GM18909 (cell line): ENCODE measurements around the gene HLA-B.

Source experiments
- ATAC-seq: cut with Tn5 transposase; IDR thresholded peaks from one replicate; pipeline ENCODE4 v1.9.1; 2021; ENCODE audit warnings: mild to moderate bottlenecking; ENCODE audit not compliant: unreplicated experiment, poor library complexity

HLA-B gene

DNA sequence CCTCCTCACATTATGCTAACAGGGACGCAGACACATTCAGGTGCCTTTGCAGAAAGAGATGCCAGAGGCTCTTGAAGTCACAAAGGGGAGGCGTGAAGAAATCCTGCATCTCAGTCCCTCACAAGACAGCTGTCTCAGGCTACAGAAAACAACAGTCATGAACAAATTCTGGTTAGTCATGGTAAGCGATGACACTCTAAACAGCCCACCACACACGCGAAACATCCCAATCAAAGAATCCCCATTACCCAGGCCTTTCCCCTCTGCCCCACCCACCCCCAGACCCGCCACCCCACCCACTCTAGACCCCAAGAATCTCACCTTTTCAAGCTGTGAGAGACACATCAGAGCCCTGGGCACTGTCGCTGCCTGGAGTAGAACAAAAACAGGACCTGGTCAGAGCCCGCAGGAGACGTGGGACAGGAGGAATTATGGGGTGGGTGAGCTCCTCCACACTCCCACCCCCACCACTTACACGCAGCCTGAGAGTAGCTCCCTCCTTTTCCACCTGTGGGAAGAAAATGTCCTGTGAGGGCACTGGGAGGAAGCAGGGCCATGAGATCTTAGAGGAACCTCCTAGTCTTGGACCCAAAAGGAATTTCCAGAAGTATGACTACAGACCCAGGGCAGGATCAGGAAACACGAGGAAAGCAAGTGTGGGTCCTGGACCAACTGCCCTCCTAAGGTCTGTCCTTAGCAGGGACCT is 2.7 kb downstream of the HLA-B start:
- ATAC-seq, result no peak

DNA sequence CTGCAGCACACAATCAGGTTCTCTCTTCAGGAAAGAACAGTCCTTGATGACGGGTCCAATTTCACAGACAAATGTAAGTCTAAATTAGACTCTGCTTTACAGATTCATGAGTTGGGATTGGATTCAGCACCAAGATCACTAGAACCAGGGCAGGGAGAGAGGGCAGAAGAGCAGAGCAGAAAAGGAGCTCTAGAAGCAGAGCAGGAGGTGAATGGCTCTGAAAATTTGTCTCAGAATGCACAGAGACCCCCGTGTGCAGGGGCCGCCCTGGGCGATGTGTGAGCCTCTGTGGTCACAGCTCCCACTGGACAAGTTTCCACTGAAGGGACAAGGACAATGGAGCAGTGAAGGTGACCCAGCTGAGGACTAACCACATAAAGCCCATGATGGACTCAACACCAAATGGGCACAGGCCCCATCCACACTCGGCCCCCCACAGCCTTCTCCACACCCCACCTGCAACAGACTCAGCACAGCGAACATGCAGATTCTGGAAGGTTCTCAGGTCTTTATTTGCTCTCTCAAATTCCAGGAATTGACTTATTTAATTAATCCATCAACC is 3.5 kb downstream of the HLA-B start:
- ATAC-seq, result no peak

DNA sequence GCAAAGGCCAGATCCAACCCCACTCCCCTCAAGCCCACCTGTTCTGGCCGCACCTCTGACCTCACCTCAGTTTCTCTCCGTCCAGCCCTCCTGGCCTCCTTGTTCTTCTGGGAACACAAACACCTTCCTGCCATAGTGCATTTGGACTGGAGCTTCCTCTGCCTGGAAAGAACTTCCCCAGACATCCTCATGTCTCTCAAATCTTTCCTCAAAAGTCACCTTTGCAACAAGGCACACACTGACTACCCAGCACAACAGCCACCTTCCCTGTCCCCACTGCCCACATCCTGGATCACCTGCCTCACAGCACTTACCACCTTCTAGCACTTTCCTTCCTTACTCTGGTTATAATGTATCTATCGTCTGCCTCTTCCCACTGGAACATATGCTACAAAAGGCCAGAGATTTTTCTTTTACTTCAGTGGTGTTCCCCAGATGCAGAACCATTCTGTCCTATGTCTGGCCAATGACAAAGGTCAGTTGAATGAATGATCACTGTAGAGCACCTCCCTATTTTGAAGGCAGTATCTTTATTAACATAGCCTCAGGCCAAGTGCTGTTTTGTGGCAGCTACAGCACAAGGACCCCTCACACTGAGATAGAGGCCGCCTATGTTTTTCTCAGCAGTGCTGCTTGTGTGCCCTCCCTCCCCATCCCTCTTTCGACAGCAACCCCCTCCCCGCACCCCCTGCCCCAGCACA is 4.1 kb downstream of the HLA-B start:
- ATAC-seq, result no peak

DNA sequence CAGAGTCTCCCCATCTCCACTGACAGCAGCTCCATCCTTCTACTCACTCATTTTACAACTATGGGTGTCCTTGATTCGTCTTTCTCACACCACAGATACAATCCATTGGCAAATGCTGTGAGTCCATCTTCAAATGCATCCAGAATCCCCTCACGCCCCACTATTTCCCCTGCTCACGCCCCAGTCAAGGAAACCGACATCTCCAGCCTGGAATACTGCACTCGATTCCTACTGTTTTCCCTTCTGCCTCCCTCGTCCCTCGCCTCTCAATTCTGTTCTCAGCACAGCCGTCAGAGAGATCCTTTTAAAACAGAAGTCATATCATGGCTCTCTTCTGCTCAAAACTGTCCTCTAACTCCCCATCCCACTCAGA is 4.7 kb downstream of the HLA-B start:
- no peak for ATAC-seq

DNA sequence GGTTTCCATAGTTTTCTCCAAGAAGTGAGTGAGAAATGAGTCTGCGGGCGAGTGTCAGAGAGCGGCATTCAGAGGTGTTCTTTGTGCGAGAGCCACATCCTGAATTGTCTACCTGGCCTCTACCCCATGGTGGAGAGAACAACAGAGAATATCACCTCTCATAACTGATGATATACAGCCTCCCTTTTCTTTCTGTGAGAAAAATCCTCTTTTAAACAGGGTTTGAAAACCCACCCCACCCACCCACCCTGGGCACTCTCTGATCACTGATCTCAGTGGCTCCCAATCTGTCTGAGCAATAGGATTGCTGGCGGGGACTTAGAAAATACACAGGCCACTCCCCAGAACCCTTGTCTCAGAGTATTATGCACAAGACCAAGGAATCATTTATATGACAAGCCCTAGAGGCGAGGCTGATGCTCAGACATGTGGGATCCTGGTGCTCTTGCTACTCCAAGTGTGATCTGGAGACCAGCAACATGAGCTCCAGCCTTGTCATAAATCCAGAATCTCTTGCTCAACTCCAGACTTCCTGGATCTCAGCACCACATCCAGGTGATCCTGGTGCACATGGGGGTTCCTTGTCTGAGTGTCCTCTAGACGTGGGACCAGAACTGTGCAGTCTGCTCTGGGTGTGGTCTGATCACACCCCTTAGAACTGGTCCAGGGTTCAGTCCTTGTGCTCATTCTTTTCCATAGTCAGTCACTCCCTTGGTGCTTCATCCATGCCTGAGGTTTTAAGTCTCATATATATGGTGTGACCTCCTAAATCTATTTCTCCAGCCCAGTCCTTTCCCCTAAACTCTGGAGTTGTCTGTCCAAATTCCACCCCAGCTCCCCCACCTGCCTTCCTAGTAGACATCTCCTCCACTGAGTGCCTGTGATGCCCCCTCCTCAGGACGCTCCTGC is 5.3 kb downstream of the HLA-B start:
- ATAC-seq, result no peak

DNA sequence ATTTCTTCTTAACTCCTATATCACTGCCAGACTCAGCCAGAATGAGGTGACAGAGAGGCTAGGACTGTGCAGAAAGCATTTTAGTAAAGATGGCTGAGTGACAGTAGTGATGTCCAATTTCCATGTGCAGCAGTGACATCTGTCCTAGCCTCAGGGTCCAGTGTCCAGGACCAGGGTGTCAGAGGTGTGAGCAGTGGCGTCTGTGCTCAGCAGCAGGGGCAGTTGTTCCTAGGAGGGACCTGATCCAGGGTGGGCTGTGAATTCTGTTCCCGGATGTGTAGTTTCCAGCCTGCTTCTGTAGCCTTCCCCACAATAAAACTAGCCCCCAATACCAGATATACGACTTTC is 6.0 kb downstream of the HLA-B start:
- ATAC-seq, result no peak

DNA sequence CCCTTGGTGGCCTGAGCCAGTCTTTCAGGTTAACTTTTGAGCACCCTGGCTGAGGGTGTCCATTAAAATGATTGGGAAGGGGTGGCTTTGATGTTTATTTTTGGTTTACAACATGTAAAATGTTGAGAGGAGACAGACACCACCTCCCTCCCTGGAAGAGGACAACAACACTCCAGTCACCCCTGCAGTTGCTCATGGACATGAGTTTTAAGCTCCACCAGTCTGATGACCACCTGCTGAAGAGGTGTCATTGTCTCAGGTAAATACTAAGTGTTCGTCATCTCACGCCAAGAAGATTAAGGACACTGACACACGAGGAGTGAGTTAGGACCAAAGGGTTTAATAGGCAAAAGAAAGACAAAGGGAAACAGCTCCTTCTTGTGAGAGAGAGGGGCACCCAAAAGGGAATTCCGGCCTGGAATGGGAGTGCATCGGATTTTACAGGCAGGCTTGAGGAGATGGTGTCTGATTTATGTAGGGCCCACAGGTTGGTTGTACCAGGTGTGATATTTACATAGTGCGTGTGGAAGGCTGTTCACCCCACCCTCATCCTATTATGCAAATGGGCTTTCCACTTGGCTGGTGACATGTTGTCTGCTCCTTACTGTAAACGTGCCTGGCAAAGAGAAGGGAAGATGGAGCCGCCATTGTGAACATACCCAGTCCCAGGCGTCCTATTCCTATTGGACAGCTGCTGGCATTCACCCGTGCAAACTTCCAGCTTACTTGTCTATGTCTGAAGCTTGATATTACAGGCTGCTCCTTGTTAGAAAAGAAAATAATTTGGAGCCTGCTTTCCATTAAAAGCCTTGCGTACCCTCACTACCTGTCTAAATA is 6.6 kb downstream of the HLA-B start:
- no peak for ATAC-seq

DNA sequence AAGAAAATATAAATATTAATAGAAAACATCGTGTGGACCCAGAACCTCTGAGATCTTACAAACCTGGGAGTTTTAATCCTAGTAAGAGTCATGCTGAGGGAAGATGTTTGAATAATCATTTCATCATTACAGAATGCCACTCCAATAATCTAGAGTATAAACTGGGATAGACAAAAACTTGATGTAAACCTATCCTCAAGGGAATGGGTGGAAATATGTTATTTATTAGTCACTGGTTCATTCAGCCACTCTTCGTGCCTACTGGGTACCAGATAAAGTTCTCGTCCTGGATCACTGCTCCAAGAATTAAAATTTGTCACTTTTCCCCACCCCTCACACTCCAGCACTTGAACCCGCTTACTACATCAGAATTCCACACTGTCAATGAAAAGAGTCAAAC is 7.7 kb downstream of the HLA-B start:
- no peak for ATAC-seq

DNA sequence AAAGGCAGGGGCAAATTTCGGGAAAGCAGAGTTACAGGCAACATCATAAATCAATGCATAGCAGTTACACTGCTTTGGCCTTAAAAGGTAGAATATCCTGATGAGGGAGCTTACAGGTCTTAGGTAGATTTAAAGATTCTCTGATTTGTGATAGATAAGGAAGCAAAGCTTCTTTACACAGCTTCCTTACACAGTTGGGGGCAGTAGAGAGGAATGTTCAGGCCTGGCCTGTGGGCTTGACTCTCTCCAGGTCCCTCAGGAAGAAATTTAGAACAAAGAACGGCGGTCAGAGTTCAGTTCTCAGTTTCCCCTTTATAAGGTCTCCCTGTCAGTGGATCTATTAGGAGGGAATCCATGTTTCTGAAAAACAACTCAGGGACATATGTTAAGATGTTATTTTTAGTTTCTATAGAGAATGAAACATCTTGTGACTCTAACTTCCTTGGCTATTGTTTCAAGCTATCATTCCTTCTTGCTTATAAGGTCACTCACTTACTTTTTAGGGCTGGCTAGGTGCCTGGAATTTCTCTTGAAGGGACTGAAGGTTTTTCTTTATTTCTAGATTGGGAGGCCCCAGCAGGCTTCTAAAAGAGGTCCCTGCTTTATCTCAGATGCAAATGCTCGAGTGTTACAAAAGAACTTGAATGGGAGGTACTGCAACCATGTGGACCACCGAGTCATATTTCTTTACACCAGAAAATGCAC is 11.8 kb downstream of the HLA-B start:
- ATAC-seq, result no peak

DNA sequence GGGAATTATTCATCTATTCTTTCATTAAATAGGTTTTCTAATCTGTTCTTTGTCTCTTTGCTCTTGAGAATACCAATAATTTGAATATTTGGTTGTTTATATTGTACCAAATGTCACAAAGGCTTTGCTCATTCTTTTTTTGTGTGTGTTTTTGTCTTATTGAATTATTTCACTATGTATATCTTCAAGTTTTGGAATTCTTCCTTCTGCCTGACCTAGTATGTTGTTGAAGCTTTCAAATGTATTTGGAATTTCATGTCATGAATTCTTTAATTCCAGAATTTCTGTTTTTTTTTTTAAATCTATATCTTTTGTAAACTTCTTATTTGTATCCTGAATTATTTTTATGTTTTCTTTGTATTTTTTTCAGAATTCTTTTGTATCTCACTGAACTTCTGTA is 16.8 kb downstream of the HLA-B start:
- no peak for ATAC-seq

DNA sequence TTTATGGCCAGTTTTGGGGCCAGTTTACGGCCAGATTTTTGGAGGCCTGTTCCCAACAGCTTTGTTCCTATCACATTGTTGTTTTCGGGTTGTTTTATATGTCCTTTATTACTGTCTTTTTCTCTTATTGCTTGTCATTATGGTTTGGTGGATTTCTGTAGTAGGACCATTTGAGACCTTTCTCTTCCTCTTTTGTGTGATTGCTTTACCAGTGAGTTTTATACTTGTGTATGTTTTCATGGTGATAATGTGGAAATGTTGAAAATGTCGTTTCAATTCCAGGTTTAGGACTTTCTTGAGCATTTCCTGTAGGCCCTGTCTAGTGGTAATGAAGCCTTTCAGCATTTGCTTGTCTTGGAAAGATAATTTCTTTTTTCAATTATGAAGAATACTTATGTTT is 17.8 kb downstream of the HLA-B start:
- ATAC-seq, result no peak

DNA sequence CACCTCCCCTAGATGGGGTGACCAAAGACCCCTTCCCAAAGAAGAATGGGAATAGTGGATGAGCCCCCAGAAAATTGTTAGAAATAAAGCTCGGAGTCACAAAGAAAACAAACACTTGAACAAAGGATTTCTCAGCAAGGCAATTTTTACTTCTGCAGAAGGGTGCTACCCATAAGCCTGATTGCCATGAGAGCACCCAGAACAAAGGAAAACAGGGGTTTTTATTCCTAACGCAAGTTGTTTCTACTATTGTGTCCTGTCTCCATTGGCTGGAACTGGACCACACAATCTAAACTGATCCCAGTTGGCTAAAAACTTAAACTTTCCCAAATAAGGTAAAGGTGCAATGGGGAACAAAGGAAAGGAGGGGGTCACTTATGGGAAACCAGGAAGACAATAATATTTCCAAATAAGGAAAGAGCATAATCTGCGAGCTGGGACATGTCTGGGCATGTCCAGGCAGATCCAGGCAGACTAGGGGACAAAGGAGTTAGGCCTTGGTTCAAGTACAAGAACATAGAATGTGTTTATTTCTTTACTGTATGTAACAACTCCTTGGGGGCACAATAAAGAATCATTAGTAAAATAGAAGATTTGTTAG is 20.0 kb downstream of the HLA-B start:
- no peak for ATAC-seq

DNA sequence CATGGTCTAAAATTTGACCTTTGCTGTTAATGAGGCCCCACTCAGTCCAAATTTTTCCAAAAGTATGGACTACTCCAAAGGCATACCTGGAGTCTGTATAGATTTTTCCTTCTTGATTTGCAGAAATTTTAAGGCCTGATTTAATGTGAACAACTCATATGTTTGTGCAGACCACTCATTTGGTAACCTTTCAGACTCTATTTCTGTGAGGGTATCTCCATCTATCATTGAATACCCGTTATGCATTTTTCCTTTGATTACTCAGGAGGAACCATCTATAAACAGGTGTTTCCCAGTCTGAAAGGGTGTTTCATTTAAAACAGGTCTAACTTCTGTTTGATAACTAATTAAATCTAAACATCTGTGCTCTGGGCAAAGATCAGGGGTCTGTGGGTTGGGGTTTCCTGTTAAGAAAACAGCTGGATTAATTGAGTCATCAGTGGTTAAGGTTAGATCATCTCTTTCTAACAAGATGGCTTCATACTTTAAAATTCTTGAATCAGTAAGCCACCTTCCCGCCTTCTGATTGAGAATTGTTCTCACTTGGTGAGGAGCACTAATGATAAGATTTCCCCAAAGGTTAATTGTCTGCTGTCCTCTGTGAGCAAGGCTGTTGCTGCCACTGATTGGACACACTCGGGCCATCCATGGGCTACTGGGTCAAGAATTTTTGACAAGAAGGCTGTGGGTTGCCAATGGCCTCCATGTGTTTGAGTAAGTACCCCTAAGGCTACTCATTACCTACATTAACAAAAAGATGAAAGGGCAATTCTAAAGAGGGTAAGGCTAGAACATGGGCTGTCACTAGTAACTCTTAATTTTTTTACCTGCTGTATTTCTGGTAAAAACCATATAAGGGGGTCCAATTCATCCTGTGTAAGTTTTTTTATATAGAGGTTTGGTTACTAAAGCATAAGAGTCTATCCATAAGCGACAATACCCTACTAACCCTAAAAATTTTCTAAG is 24.1 kb downstream of the HLA-B start:
- ATAC-seq, result no peak

DNA sequence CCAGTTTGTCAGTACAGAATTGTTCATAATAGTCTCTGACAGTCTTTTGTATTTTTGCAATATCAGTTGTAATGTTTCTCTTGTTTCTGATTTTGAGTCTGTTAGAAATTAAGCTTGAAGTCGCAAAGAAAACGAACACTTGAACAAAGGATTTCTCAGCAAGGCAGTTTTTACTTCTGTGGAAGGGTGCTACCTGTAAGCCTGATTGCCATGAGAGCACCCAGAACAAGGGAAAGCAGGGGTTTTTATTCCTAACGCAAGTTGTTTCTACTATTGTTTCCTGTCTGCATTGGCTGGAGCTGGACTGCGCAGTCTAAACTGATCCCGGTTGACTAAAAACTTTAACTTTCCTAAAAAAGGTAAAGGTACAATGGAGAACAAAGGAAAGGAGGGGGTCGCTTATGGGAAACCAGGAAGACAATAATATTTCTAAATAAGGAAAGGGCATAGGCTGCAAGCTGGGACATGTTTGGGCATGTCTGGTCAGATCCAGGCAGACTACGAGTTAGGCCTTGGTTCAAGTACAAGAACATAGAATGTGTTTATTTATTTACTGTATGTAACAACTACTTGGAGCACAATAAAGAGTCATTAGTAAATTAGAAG is 28.5 kb downstream of the HLA-B start:
- no peak for ATAC-seq

DNA sequence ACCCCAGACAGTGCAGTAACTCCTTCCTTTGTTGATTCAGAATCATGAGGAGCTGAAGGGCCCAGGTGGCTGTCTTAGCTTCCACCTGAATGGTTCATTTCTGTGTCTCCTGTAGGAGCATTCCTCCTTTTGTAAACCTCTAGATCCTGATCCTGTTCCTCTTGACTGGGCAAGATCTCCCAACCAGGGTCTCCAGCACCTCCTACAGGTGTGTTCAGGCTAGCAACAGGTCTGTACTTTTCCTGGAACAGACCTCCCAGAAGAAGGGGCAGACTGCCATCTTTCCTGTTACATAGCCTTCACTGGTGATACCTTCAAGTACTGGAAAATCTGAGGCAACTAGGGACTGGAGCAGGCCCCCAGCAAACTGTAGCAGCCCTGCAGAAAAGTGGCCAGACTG is 35.2 kb downstream of the HLA-B start:
- ATAC-seq, result no peak

DNA sequence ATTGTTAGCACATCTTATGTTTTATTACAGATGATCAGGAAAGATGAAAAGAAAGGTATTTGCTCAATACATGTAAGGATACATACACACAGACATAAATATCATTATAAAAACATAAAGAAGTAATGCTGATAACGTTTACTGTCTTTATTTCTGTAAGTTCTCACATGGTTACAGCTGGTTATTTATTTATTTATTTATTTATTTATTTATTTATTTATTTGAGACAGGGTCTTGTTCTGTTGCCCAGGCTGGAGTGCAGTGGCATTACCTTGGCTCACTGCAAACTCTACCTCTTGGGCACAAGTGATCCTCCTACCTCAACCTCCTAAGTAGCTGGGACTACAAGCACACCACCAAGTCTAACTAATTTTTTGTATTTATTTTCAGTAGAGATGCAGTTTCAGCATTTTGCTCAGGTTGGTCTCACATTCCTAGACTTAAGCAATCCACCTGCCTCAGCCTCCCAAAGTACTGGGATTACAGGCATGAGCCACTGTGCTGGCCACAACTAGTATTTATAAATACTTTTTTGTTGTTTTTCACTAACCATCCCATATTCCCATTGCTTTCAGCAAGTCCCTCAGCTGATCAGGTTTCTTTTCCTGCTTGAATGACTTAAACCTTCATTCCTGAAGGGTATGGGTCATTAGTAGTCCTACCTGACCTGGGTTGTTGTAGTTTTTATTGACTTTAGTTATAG is 35.8 kb downstream of the HLA-B start:
- no peak for ATAC-seq

DNA sequence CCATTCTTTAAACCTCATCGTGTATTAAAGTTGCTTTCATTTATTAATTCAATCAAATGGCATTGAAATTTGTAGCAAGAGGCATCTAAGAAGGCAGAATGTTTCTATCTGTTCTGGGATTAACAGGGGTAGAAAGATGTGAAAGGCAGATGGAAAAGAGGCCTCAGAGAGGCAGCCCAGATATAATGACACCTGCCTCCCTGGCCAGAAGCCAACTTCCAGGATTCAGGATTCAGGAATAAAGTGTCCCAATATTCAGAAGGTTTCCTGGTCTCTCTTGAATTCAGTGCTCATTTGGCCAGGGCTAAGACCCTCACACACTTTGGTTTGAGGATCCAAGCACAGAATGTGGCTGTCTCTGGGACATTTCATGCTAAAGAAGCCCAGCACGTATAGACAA is 39.9 kb downstream of the HLA-B start:
- ATAC-seq, result no peak
